ENCODE data around the gene ZNF215.

- TF ChIP-seq CTCF (IDR thresholded peaks at IDR 0.05; ENCODE audit: borderline replicate concordance, extremely low read depth, low read length, poor library complexity, severe bottlenecking): no peak
- TF ChIP-seq EZH2 (IDR thresholded peaks at IDR 0.05; ENCODE audit: borderline replicate concordance, low read depth, low read length, severe bottlenecking): no peak
Observed at GRCh38 chr11:6932145-6932544, 5.9 kb downstream of the ZNF215 start.

Data from DND-41 (cell line).